NB4 (cell line): Measurements from ENCODE around the gene CUL4A.

Experiments
- DNase-seq: peaks from one replicate; pipeline ENCODE4 v3.0.0; 2010; ENCODE audit warnings: low read depth
- H3K4me3 ChIP-seq: one replicate; pipeline ENCODE4 v1.5.1; 2011; ENCODE audit warnings: mild to moderate bottlenecking, low read depth, low read length, moderate library complexity
- MAX ChIP-seq: IDR thresholded peaks from 2 replicates; pipeline ENCODE4 v1.6.1; 2011; ENCODE audit warnings: low read depth, low read length
- MYC ChIP-seq: IDR thresholded peaks from 2 replicates; pipeline ENCODE4 v1.6.1; 2011; ENCODE audit warnings: low read depth, low read length
- POLR2A ChIP-seq: IDR thresholded peaks from 2 replicates; pipeline ENCODE4 v1.6.1; 2011; ENCODE audit warnings: mild to moderate bottlenecking; ENCODE audit not compliant: insufficient read length; ENCODE audit errors: extremely low read depth
- TF ChIP-seq, protein P1 (sequence below): IDR thresholded peaks from one replicate; pipeline ENCODE4 v1.5.1; 2012; ENCODE audit warnings: low read depth, low read length

CUL4A gene

GRCh38 chr13:113267642-113268405 is 58.4 kb downstream of the CUL4A start:
- H3K4me3 ChIP-seq: no peak overlapping the region
- TF ChIP-seq MYC: no peak
- TF ChIP-seq MAX: no peak
- TF ChIP-seq, protein P1, sequence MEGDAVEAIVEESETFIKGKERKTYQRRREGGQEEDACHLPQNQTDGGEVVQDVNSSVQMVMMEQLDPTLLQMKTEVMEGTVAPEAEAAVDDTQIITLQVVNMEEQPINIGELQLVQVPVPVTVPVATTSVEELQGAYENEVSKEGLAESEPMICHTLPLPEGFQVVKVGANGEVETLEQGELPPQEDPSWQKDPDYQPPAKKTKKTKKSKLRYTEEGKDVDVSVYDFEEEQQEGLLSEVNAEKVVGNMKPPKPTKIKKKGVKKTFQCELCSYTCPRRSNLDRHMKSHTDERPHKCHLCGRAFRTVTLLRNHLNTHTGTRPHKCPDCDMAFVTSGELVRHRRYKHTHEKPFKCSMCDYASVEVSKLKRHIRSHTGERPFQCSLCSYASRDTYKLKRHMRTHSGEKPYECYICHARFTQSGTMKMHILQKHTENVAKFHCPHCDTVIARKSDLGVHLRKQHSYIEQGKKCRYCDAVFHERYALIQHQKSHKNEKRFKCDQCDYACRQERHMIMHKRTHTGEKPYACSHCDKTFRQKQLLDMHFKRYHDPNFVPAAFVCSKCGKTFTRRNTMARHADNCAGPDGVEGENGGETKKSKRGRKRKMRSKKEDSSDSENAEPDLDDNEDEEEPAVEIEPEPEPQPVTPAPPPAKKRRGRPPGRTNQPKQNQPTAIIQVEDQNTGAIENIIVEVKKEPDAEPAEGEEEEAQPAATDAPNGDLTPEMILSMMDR: no peak
- TF ChIP-seq POLR2A: no peak
- DNase-seq: no peak

DNA sequence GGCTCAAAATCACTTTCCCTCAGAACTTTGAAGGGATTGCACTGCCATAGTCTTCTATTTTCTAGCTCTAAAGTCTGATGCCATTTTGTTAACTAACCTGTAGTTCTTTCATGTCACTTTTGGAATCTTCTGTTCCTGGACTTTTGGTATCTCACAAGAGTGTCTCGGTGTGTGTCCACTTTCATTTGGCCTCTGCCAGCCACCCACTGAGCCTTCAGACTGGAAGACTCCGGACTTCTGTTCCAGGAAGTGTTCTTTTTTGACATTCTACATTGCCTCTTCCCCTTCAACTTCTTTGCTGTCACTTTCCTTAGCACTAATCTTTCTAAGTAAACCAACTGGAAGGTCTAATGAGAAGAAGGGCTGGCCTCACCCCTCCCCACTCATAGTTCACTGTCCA is 62.6 kb downstream of the CUL4A start:
- TF ChIP-seq POLR2A (no peak), MAX (no peak), MYC (no peak)
- TF ChIP-seq, protein P1: no peak
- H3K4me3 ChIP-seq: no peak overlapping the region
- no peak for DNase-seq

DNA sequence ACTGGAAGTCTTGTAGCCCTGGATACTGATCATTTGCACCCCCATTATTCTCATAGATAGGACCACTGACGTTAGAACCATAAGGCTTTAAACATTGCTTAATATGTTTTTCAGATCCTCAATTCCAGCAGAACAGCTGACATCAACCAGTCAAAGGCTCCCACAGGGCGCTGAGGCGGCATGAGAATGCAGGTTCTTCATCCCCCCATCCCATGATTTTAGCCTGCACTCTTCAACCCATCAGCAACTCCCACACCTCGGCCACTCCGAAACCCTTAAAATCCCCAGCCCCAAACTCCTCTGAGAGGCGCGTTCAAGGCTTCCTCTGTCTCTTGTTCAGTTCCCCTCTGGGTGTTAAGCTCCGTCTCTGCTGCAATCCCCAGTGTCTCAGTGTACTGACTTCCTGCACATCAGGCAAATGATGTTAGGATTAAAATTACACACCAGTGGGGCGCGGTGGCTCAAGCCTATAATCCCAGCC is 63.3 kb downstream of the CUL4A start:
- DNase-seq: no peak
- H3K4me3 ChIP-seq: no peak overlapping the region
- TF ChIP-seq MYC (no peak), MAX (no peak), POLR2A (no peak)
- TF ChIP-seq, protein P1: no peak

- TF ChIP-seq, protein P1: no peak
- no peak for TF ChIP-seq MAX
- no peak for DNase-seq
- no peak overlapping the region for H3K4me3 ChIP-seq
Observed at GRCh38 chr13:113273321-113273720, 63.9 kb downstream of the CUL4A start.

DNA sequence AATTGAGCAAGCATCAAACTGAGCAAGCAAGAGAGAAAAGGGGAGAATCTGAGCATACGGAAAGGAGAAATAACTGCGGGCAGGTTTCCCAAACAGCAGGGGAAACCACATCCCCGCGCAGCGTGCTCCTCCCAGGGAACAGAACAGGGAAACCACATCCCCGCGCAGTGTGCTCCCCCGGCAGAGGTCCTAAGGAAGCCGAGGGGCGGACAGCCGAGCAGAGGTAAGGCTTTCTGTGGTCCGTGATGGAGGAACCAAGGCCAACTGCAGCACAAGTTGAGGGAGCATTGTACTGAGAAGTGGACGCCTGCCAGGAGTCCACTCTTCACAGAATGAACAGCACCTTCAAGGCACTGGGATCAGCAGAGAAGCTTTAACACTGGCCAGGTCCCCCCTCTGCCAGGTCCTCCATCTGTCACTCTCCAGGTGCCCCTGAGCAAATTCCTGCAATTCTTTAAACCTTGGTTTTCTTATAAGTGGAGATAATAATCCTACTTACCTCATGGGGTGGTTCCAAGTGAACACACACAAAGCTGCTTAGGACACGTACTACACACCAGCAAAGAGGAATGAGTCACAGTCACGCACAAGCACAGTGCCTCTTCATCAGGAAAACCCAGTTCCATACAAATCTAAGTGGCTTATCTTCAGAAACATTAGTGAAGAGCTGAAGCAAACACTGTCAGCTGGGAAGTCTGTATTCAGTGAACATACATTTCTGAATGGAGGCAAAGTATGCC is 64.6 kb downstream of the CUL4A start:
- TF ChIP-seq MYC: no peak
- TF ChIP-seq MAX: no peak
- DNase-seq: peak; percentile 59
- no peak overlapping the region for H3K4me3 ChIP-seq

- DNase-seq: no peak
- H3K4me3 ChIP-seq: no peak overlapping the region
- TF ChIP-seq MYC: no peak
- no peak for TF ChIP-seq MAX
- no peak for TF ChIP-seq POLR2A
- TF ChIP-seq, protein P1: no peak
Observed at GRCh38 chr13:113274721-113275120, 65.3 kb downstream of the CUL4A start.
